Tibial nerve (tissue), 4 donors: ENCODE data around the gene ANKUB1. TPM values are rescaled to one million over a fixed set of nuclear protein-coding genes. Genes with fewer than 3 reads are reported as not detected.

Source experiments
- DNase-seq, 2 donors: peaks; one replicate each; pipeline ENCODE4 v3.0.0-alpha.2; 2019; ENCODE audit warnings: low spot score in 2 of 2
- H3K27ac ChIP-seq, 4 donors: fragments of 200-600 bp; sonication (generic) in 3 of 4; one replicate each; pipeline ENCODE4 v1.5.1; 2017 to 2019; ENCODE audit warnings: mild to moderate bottlenecking in 1 of 4
- H3K27me3 ChIP-seq, 2 donors: fragments of 200-600 bp; sonication (generic) in 1 of 2; one replicate each; pipeline versions ENCODE4 v1.5.1 to v1.6.0; 2017 to 2019
- H3K36me3 ChIP-seq, 3 donors: fragments of 200-600 bp; sonication (generic); one replicate each; pipeline ENCODE4 v1.5.1; 2018 to 2019
- H3K4me1 ChIP-seq, 4 donors: fragments of 200-600 bp; sonication (generic) in 3 of 4; one replicate each; pipeline ENCODE4 v1.5.1; 2017 to 2019
- H3K4me3 ChIP-seq, 4 donors: fragments of 200-600 bp; sonication (generic) in 3 of 4; one replicate each; pipeline ENCODE4 v1.5.1; 2017 to 2019; ENCODE audit warnings: mild to moderate bottlenecking in 1 of 4, moderate library complexity in 1 of 4
- H3K9me3 ChIP-seq, 4 donors: fragments of 200-600 bp; sonication (generic) in 3 of 4; one replicate each; pipeline ENCODE4 v1.5.1; 2017 to 2019
- CTCF ChIP-seq, 5 experiments: fragments of 200-600 bp in 3 of 5; fragments of 450-650 bp in 2 of 5; sonication (generic) in 3 of 5; IDR thresholded peaks; one replicate each; pipeline ENCODE4 v1.5.1; 2016 to 2019; ENCODE audit warnings: antibody characterized with exemption in 5 of 5, mild to moderate bottlenecking in 3 of 5, moderate library complexity in 2 of 5
- EP300 ChIP-seq, 2 donors: sonication (generic); formaldehyde crosslinking; IDR thresholded peaks; one replicate each; pipeline ENCODE4 v1.6.1; 2017; ENCODE audit warnings: antibody characterized with exemption in 2 of 2, mild to moderate bottlenecking in 1 of 2
- POLR2A ChIP-seq, 2 donors: fragments of 450-650 bp; IDR thresholded peaks; one replicate each; pipeline ENCODE4 v1.6.1; 2017; ENCODE audit warnings: antibody characterized with exemption in 2 of 2, mild to moderate bottlenecking in 2 of 2, moderate library complexity in 2 of 2
- WGBS, 2 donors: methylation state at CpG; one replicate each; pipeline ENCODE4 v1.1.5; 2018; 5-methylcytosine and 5-hydroxymethylcytosine counted together
- small RNA-seq: library from RNA; depleted of rRNA; stranded (forward); fragments of <200 nt; gene quantifications from one replicate; pipeline ENCODE3, GENCODE V24; 2016
- total RNA-seq, 4 donors: library from RNA; depleted of rRNA; stranded (reverse); fragments of >200 nt; gene quantifications; one replicate each; pipeline ENCODE4 v1.1.0, GENCODE V29; 2016

The ANKUB1 gene
- total RNA-seq, 4 donors from 2014 or later, result 0.60 to 1.4 (median 0.86) TPM

GRCh38 chr3:149715247-149715646 lies 77.1 kb downstream of the ANKUB1 start:
- no peak overlapping the region for H3K4me3 ChIP-seq

GRCh38 chr3:149713730-149714654 lies 78.4 kb downstream of the ANKUB1 start:
- H3K9me3 ChIP-seq, result no peaks in the 10 kb centered on the region
- no peak overlapping the region for H3K27ac ChIP-seq
- no peaks in the 10 kb centered on the region for H3K36me3 ChIP-seq
- peaks cover 0 to 7% (median 3%) of the 10 kb centered on the region in 4 donors for H3K4me1 ChIP-seq
- H3K4me3 ChIP-seq, result no peak overlapping the region
- TF ChIP-seq CTCF (IDR thresholded peaks at IDR 0.05), result no peak
- H3K27me3 ChIP-seq, result no peaks in the 10 kb centered on the region
- no peak for DNase-seq
- 96 to 97% methylated on average over 21 to 23 of the region's 38 CpGs for WGBS, 2 donors

More at GRCh38 chr3:149715247-149715646, 77.1 kb downstream of the ANKUB1 start:
- Histone ChIP-seq H3K36me3 (no peaks in the 10 kb centered on the region), H3K27me3 (no peaks in the 10 kb centered on the region), H3K27ac (no peak overlapping the region), H3K4me1 (peaks cover 0 to 7% (median 3%) of the 10 kb centered on the region in 4 donors), H3K9me3 (no peaks in the 10 kb centered on the region)
- 94% methylated on average over 11 to 13 of the region's 13 CpGs for WGBS, 2 donors
- TF ChIP-seq EP300 (IDR thresholded peaks at IDR 0.05) (no peak), CTCF (IDR thresholded peaks at IDR 0.05) (no peak), POLR2A (IDR thresholded peaks at IDR 0.05) (no peak)
- no peak for DNase-seq

Small RNA genes within 50 kb of the gene (small RNA-seq; reads per million reads assigned to genes)
- not detected for gene RNU6-507P

Other genes with a start within 250 kb of the ANKUB1 start
- 100 to 1,000 TPM in 2 of 4 donors, 10 to 100 TPM in 2; 86.5 to 130 (median 113) TPM for gene WWTR1, start 134.5 kb downstream of the ANKUB1 start, total RNA-seq
- 10 to 100 TPM; 18.6 to 28.2 (median 22.3) TPM for gene COMMD2, start 40.1 kb downstream of the ANKUB1 start, total RNA-seq
- gene RNF13, start 20.7 kb upstream of the ANKUB1 start, total RNA-seq, result 100 to 1,000 TPM; 107 to 142 (median 128) TPM
- gene PFN2, start 178.3 kb upstream of the ANKUB1 start, total RNA-seq, result 10 to 100 TPM; 28.2 to 54.8 (median 40.7) TPM